Right ventricle myocardium inferior (tissue), 1 donor: ENCODE results near the gene COL23A1. TPM values are rescaled to one million over a fixed set of nuclear protein-coding genes. Genes with fewer than 3 reads are reported as not detected.

ENCODE experiments used
- ATAC-seq: fragments of 200-7000 bp; cut with Tn5 transposase; one replicate; pipeline ENCODE4 v1.9.1; 2020; ENCODE audit warnings: mild to moderate bottlenecking, moderate library complexity
- DNase-seq: peaks from one replicate; pipeline ENCODE4 v3.0.0; 2021; ENCODE audit errors: missing footprints
- intact Hi-C: fragments of 100-400 bp; cut with DNase I; formaldehyde crosslinking; loops from one replicate; pipeline ENCODE4 v1.11.0; 2022
- total RNA-seq: library from RNA; stranded (reverse); fragmentation: NEBNext Ultra II Directional; extraction: Animal tissue kit (Norgen Biotek cat#: 25700); gene quantifications from one replicate; pipeline ENCODE4 v1.2.1, GENCODE V29; 2021
- donor health status: DM: no; HTN: yes; CAD: no; lungs with severe emphysema.

COL23A1 gene
- total RNA-seq, 1 donor from 2014 or later: 22.5 TPM

GRCh38 chr5:178590924-178591423 lies 781 bp upstream of the COL23A1 start:
- ATAC-seq (peak; percentile 30), DNase-seq (no peak)
- intact Hi-C loops: loop anchor here (1.0 to 2.0 kb wide), 4 partner anchors 38 to 354 kb away; no protein-coding TSS in a partner anchor

- intact Hi-C loops: loop anchor here (1.0 to 5.0 kb wide), 5 partner anchors 37 to 353 kb away; no protein-coding TSS in a partner anchor
- DNase-seq (peak; percentile 71), ATAC-seq (peak; percentile 25)
Observed at GRCh38 chr5:178589180-178590140, 733 bp downstream of the COL23A1 start.

- no peak for ATAC-seq
- intact Hi-C loops: loop anchor here (5.0 kb wide), 1 partner anchor 256 kb away; no protein-coding TSS in a partner anchor
Observed at GRCh38 chr5:178588769-178589168, 1.4 kb downstream of the COL23A1 start.

GRCh38 chr5:178587763-178588611 lies 2.2 kb downstream of the COL23A1 start:
- DNase-seq (no peak), ATAC-seq (no peak)
- intact Hi-C loops: loop anchor here (5.0 kb wide), 1 partner anchor 256 kb away; no protein-coding TSS in a partner anchor

More at GRCh38 chr5:178588769-178589168, 1.4 kb downstream of the COL23A1 start:
- DNase-seq: no peak

- DNase-seq: no peak
- no peak for ATAC-seq
- intact Hi-C loops: loop anchor here (5.0 kb wide), 1 partner anchor 254 kb away; no protein-coding TSS in a partner anchor
Observed at GRCh38 chr5:178586396-178586795, 3.8 kb downstream of the COL23A1 start.

- DNase-seq (peak; percentile 77), ATAC-seq (peak; percentile 74)
- intact Hi-C loops: loop anchor here (5.0 kb wide), 1 partner anchor 253 kb away; no protein-coding TSS in a partner anchor
Observed at GRCh38 chr5:178585421-178585820, 4.8 kb downstream of the COL23A1 start.

GRCh38 chr5:178583279-178583678 lies 6.9 kb downstream of the COL23A1 start:
- intact Hi-C loops: no loop called here
- ATAC-seq: no peak
- DNase-seq: no peak

GRCh38 chr5:178582291-178582690 lies 7.9 kb downstream of the COL23A1 start:
- DNase-seq: no peak
- intact Hi-C loops: no loop called here
- ATAC-seq: no peak

- intact Hi-C loops: no loop called here
- DNase-seq (no peak), ATAC-seq (no peak)
Observed at GRCh38 chr5:178581621-178582020, 8.6 kb downstream of the COL23A1 start.

- intact Hi-C loops: no loop called here
- DNase-seq (no peak), ATAC-seq (no peak)
Observed at GRCh38 chr5:178580271-178580955, 9.8 kb downstream of the COL23A1 start.

- ATAC-seq (no peak), DNase-seq (no peak)
- intact Hi-C loops: no loop called here
Observed at GRCh38 chr5:178577944-178578343, 12.2 kb downstream of the COL23A1 start.

GRCh38 chr5:178577376-178577839 lies 12.8 kb downstream of the COL23A1 start:
- DNase-seq: no peak
- no peak for ATAC-seq
- intact Hi-C loops: no loop called here

- peak; percentile 55 for DNase-seq
- intact Hi-C loops: no loop called here
- peak; percentile 26 for ATAC-seq
Observed at GRCh38 chr5:178576591-178577351, 13.4 kb downstream of the COL23A1 start.

GRCh38 chr5:178573216-178573615 lies 17.0 kb downstream of the COL23A1 start:
- peak; percentile 88 for ATAC-seq
- intact Hi-C loops: no loop called here
- peak; percentile 73 for DNase-seq

- no peak for DNase-seq
- intact Hi-C loops: no loop called here
- no peak for ATAC-seq
Observed at GRCh38 chr5:178572617-178573016, 17.6 kb downstream of the COL23A1 start.

GRCh38 chr5:178569485-178569884 lies 20.7 kb downstream of the COL23A1 start:
- DNase-seq (no peak), ATAC-seq (no peak)
- intact Hi-C loops: no loop called here

- intact Hi-C loops: no loop called here
- ATAC-seq (no peak), DNase-seq (no peak)
Observed at GRCh38 chr5:178564811-178565550, 25.2 kb downstream of the COL23A1 start.
